Mucosa of descending colon (tissue), 3 donors: Measurements from ENCODE around the gene TMEM161A. TPM values are rescaled to one million over a fixed set of nuclear protein-coding genes. Genes with fewer than 3 reads are reported as not detected.

ENCODE experiments used
- ATAC-seq: fragments of 200-7000 bp; cut with Tn5 transposase; one replicate; pipeline ENCODE4 v1.9.1; 2020; ENCODE audit warnings: mild to moderate bottlenecking, moderate library complexity
- DNase-seq, 3 donors: peaks; one replicate each; pipeline ENCODE4 v3.0.0-alpha.2; 2020
- H3K36me3 ChIP-seq: fragments of 200-600 bp; one replicate; pipeline ENCODE4 v1.8.0; 2021; ENCODE audit warnings: low read depth, mild to moderate bottlenecking
- H3K4me1 ChIP-seq: fragments of 200-600 bp; one replicate; pipeline ENCODE4 v1.8.0; 2021; ENCODE audit warnings: low read depth, mild to moderate bottlenecking
- H3K4me3 ChIP-seq: fragments of 200-600 bp; one replicate; pipeline ENCODE4 v1.8.0; 2021; ENCODE audit warnings: mild to moderate bottlenecking
- H3K9me3 ChIP-seq: fragments of 200-600 bp; one replicate; pipeline ENCODE4 v1.8.0; 2021; ENCODE audit warnings: mild to moderate bottlenecking
- intact Hi-C, 2 donors: fragments of 100-400 bp; cut with DNase I in 1 of 2; cut with micrococcal nuclease in 1 of 2; formaldehyde crosslinking; loops; one replicate each; pipeline versions ENCODE4 v1.11.0 to v1.11.1; 2022; cut with DNase I, micrococcal nuclease
- total RNA-seq, 3 donors: library from RNA; stranded (reverse); fragmentation: NEBNext Ultra II Directional in 2 of 3; extraction: Animal tissue kit (Norgen Biotek cat#: 25700) in 2 of 3; gene quantifications; one replicate each; pipeline versions ENCODE4 v1.2.1 to v1.2.4, GENCODE V29; 2021 to 2023
- TF ChIP-seq, protein P1 (sequence below): fragments of 200-600 bp; IDR thresholded peaks from one replicate; pipeline ENCODE4 v1.8.0; 2022; ENCODE audit warnings: antibody characterized with exemption, mild to moderate bottlenecking
- donor health status: DM: no; HTN: no; CAD: no; lungs with moderate emphysema.
- donor health status: DM: no; HTN: no; CAD: no.
- donor health status: DM: no; HTN: yes; CAD: no.

Gene TMEM161A
- total RNA-seq, 3 donors from 2014 or later = 14.7 to 23.4 (median 17.6) TPM

GRCh38 chr19:19083413-19084178, 54.7 kb downstream of the TMEM161A start:
- ATAC-seq (no peak), DNase-seq (no peak)
- Histone ChIP-seq H3K4me1 (no peaks in the 10 kb centered on the region), H3K36me3 (no peaks in the 10 kb centered on the region), H3K9me3 (no peaks in the 10 kb centered on the region), H3K4me3 (no peak overlapping the region)
- TF ChIP-seq, protein P1, sequence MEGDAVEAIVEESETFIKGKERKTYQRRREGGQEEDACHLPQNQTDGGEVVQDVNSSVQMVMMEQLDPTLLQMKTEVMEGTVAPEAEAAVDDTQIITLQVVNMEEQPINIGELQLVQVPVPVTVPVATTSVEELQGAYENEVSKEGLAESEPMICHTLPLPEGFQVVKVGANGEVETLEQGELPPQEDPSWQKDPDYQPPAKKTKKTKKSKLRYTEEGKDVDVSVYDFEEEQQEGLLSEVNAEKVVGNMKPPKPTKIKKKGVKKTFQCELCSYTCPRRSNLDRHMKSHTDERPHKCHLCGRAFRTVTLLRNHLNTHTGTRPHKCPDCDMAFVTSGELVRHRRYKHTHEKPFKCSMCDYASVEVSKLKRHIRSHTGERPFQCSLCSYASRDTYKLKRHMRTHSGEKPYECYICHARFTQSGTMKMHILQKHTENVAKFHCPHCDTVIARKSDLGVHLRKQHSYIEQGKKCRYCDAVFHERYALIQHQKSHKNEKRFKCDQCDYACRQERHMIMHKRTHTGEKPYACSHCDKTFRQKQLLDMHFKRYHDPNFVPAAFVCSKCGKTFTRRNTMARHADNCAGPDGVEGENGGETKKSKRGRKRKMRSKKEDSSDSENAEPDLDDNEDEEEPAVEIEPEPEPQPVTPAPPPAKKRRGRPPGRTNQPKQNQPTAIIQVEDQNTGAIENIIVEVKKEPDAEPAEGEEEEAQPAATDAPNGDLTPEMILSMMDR = no peak
- intact Hi-C loops = no loop called here

- intact Hi-C loops = no loop called here
- Histone ChIP-seq H3K4me3 (no peak overlapping the region), H3K36me3 (no peaks in the 10 kb centered on the region), H3K9me3 (no peaks in the 10 kb centered on the region), H3K4me1 (no peaks in the 10 kb centered on the region)
- TF ChIP-seq, protein P1 = no peak
- ATAC-seq (no peak), DNase-seq (no peak)
Measured at GRCh38 chr19:19081642-19082151, 56.6 kb downstream of the TMEM161A start.

- H3K4me1 ChIP-seq = no peaks in the 10 kb centered on the region
- H3K4me3 ChIP-seq = no peak overlapping the region
- ATAC-seq (no peak), DNase-seq (no peak)
- intact Hi-C loops = no loop called here
- no peaks in the 10 kb centered on the region for H3K36me3 ChIP-seq
- H3K9me3 ChIP-seq = no peaks in the 10 kb centered on the region
- TF ChIP-seq, protein P1 = no peak
Measured at GRCh38 chr19:19079571-19079970, 58.7 kb downstream of the TMEM161A start.

GRCh38 chr19:19078801-19079200, 59.5 kb downstream of the TMEM161A start:
- H3K36me3 ChIP-seq = no peaks in the 10 kb centered on the region
- H3K9me3 ChIP-seq = no peaks in the 10 kb centered on the region
- intact Hi-C loops = no loop called here
- TF ChIP-seq, protein P1 = no peak
- ATAC-seq (no peak), DNase-seq (no peak)
- H3K4me1 ChIP-seq = peaks cover 3% of the 10 kb centered on the region
- no peak overlapping the region for H3K4me3 ChIP-seq

GRCh38 chr19:19077103-19077502, 61.2 kb downstream of the TMEM161A start:
- H3K9me3 ChIP-seq = no peaks in the 10 kb centered on the region
- no peaks in the 10 kb centered on the region for H3K36me3 ChIP-seq
- H3K4me3 ChIP-seq = no peak overlapping the region
- ATAC-seq = no peak
- TF ChIP-seq, protein P1 = no peak
- H3K4me1 ChIP-seq = peaks cover 3% of the 10 kb centered on the region
- intact Hi-C loops = no loop called here
- DNase-seq = no peak
